ENCODE data around the gene OR2M4.
"Not testable (repeated sequence)": the region's sequence is repeated elsewhere in the genome, so short reads cannot be mapped to it uniquely, and the experiment has no call there.

The OR2M4 gene, protein sequence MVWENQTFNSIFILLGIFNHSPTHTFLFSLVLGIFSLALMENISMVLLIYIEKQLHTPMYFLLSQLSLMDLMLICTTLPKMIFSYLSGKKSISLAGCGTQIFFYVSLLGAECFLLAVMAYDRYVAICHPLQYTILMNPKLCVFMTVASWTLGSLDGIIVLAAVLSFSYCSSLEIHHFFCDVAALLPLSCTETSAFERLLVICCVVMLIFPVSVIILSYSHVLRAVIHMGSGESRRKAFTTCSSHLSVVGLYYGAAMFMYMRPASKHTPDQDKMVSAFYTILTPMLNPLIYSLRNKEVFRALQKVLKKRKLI

DNA sequence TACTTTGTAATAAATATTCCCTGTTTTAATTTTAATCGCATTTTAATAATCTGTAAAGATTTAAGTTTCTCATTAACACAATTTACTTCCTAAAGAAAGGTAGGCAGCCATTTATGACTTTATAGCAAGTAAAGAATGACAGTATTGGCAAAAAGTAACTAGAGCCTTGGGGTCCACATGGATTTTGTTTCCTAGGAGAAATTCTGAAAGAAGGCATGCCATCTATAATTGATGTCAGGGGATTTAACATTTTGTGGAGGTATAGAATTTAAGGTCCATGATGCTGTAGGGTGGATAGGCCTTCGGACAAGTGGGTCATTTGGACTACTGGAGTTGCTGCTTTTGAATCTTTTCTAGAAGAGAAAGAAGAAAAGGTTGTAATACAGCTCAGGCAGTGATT, at the start of gene OR2M4:
TSS of gene OR2M4 (plus strand) at position 301 of the 400 bp plus-strand sequence. CDS start 7,512 bp downstream, outside the sequence.
- DNase-seq (ENCODE audit: low spot score): no peak

DNA sequence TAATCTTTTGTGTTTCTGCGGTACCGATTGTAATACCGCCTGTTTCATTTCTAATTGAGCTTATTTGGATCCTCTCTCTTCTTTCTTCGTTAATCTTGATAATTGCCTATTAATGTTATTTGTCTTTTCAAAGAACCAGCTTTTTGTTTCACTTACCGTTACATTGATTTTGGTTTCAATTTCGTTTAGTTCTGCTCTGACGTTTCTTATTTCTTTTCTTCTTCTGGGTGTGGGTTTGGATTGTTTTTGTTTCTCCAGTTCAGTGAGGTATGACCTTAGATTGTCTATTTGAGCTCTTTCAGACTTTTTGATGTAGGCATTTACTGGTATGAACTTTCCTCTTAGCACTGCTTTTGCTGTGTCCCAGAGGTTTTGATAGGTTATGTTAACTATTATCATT, 47.2 kb upstream of the OR2M4 start:
- DNase-seq (ENCODE audit: low spot score): no peak

DNA sequence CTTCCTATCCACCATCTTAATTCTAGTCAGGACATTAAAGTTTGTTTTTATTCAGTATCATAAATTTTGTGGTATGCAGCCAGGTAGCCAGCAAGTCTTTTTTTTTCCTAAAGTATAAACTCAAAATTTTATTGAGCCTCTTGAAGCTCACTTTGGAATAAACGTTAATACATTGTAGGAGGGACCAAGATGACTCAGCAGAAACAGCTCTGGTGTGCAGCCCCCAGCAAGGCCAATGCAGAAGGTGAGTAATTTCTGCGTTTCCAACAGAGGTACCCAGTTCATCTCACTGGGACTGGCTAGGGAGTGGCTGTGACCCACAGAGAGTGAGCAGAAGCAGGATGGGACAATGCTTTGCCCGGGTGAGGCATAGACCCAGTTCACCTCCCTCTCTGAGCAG, 43.9 kb upstream of the OR2M4 start:
- DNase-seq (ENCODE audit: low spot score): no peak

DNA sequence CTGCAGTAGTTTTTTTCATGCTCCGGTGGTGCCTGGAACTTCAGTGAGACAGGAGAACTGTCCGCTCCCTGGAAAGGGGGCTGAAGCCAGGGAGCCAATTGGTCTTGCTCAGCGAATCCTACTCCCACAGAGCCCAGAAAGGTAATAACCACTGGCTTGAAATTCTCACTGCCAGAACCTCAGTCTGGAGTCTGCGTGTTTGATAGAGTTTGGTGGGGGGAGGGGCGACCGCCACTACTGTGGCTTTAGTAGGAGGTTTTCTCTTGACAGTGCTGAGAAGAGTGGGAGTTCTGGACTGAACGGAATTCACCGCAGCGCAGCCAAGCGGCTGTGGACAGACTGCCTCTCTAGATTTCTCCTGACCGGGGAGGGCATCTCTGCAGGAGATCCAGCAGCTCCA, 42.2 kb upstream of the OR2M4 start:
- no peak for DNase-seq (ENCODE audit: low spot score)

DNA sequence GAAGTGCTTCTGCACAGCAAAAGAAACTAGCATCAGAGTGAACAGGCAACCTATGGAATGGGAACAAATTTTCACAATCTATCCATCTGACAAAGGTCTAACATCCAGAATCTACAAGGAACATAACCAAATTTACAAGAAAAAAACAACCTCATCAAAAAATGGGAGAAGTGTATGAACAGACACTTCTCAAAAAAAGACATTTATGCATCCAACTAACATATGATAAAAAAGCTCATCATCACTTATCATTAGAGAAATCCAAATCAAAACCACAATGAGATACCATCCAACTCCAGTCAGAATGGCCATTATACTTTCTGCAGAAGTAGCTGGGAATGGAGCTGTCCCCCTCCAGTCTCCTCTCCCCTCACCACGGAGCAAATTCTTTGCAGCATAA, 37.1 kb upstream of the OR2M4 start:
- DNase-seq (ENCODE audit: low spot score): no peak

DNA sequence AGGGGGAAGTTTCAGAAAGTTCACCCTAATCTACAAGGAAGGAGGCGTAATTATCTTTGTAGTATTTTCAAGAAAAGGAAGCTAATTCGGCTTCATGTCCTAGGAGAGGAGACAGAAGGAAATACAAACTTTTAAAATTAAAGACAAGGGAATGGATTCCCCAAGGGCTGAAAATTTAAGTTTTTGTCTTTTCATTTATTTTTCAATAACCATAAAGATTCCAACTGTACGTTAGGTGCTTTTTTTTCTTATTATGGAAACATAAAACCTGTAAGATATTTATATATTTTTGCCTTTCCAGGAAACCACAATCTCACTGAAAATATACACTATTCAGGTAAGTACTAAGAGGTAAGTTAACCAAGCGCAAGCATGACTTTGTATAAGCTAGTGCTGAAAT, 34.3 kb upstream of the OR2M4 start, which contains the start of gene OR2M3:
TSS of gene OR2M3 (plus strand) at position 301 of the 400 bp plus-strand sequence. CDS start 5,803 bp downstream, outside the sequence.
- DNase-seq (ENCODE audit: low spot score): no peak

DNA sequence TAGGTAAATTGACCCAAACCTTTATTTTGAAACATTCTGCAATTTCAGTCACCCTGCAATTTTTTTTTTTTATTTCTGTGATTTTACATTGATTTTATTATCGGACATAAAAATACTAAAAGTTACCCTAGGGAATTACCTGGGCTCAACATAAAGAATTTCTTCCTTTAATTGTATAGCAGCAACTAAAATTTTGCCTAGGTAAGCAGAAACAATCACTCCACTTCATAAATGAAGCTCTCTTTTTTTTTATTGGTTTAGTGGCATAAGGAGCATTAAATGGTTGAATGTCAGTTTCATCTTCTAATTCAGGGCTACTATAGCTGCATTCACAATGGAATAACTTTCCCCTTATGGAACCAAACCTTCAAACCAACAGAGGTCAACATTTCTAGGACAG, 15.3 kb upstream of the OR2M4 start:
- no peak for DNase-seq (ENCODE audit: low spot score)

DNA sequence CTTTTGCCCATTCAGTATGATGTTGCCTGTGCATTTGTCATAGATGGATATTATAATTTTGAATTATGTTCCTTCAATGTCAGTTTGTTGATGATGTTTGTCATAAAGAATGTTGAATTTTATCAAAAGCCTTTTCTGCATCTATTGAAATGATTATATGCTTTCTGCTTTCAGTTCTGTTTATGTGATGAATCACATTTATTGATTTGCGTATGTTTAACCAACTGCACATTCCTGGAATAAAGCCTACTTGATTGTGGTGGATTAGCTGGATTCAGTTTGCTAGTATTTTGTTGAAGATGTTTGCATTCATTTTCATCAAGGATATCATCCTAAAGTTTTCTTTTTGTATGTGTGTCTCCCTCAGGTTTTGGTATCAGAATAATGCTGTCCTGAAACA, 5.7 kb upstream of the OR2M4 start:
- no peak for DNase-seq (ENCODE audit: low spot score)

DNA sequence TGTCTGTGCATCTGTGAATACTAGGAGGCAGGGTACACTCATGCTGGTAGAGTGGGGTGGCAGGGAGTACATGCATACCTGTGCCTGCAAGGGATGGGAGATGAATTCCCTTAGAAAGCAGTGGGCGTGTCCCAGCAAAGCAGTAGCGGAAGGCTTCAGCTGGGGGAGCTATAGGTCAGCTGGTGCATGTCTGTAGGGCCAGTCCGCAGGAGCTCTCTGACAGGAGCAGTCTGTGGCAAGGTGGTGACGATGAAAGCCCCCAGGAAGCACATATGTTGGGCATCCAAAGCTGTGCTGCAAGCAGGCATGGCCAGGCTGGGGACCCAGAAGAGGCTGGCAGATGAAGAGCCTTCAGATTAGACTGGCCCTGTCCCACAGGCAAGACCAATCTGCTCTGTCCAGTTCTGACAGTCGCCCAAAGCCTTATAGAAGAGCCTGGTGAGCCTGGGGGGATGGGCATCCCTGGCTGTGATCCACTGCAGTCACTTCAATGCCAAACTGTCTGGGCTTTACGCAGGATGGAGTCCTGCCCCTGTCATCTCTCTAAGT, 1.8 kb upstream of the OR2M4 start:
- DNase-seq (ENCODE audit: low spot score): no peak

DNA sequence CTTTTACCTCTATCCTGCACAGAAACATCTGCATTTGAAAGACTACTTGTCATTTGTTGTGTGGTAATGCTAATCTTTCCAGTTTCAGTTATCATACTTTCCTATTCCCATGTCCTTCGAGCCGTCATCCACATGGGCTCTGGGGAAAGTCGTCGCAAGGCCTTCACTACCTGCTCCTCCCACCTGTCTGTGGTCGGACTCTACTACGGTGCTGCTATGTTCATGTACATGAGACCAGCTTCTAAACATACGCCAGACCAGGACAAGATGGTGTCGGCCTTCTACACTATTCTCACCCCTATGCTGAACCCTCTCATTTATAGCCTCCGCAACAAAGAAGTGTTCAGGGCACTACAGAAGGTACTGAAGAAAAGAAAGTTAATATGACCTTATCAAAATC, 8.3 kb downstream of the OR2M4 start:
- no peak for DNase-seq (ENCODE audit: low spot score)

DNA sequence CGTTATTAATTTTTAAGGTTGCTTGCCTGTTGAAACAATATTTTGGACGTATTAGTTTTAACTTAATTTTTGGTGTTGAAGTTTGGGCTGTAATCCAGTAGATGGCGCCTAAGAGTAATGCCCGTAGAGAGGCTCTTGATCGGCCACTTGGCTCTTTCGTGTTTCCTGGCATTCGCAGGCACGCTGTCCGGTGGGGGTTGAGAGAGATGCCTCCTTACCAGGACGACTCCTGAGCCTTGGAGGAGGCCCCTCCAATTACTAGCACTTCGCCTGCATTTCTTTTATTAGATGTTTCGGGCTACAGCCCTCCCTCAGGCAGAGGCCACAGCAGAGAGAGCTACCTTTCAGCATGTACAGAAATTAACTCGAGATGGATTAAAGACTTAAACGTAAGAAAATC, 12.0 kb downstream of the OR2M4 start:
- no peak for DNase-seq (ENCODE audit: low spot score)

DNA sequence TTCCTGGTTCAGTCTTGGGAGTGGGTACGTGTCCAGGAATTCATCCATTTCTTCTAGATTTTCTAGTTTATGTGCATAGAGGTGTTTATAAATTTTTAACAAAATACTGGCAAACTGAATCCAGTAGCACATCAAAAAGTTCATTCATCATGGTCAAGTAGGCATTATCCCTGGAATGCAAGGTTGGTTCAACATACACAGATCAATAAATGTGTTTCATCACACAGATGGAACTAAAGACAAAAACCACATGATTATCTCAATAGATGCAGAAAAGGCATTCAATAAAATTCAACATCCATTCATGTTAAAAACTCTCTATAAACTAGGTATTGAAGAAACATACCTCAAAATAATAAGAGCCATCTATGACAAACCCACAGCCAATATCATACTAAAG, 28.1 kb downstream of the OR2M4 start:
- not testable (repeated sequence) for DNase-seq (ENCODE audit: low spot score)

DNA sequence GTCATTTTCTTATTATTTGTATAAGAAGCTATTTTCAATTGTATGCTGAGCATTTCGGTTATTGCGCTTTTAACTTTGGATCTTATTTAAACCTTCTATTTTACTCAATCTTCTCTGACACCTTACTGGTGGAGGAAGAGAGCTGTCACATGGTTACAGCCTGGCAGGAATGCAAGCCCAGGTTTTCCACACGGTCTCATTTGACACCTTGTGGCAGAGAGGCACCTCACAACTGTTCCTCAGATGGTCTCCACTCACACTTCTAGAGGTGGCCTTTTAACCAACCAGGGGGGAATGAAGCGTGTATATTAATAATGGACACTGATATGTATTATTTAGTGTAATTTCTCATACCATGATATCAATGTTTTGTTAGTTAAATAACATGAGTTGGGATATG, 37.0 kb downstream of the OR2M4 start:
- DNase-seq (ENCODE audit: low spot score): no peak

DNA sequence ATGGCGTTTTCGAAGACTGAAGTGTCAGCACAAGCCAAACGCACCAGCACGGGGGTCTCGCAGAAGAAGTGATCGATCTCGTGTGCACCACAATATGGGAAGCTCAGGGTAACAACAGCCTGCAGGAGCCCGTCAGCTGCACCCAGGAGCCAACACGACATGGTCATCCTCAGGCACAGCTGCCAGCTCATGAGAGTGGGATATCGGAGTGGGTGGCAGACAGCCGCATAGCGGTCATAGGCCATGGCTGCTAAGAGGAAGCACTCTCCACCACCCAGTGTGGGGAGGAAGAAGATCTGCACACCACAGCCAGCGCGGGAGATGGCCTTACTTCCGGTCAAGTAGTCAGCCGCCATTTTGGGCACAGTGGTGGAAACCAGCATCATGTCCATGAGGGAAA, 42.0 kb downstream of the OR2M4 start:
- not testable (repeated sequence) for DNase-seq (ENCODE audit: low spot score)

DNA sequence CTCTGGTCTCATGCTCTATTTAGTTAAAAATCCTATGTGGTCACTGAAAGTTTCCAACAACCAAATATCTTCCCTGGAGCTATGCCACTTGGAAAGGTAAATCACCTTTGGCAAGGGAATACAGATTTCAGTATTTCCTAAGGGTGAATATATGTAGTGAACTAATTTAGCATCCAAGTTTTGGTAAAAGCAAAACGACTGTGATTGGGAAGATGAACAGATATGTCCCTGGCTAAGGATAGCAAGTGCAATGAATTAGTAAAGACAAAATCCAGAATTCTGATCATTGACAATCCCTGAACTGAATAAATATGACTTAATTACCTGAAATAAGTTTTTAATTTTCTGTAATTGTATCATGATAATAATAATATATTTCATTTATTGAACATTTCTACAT, 46.7 kb downstream of the OR2M4 start, which contains the start of gene OR2T33:
TSS of gene OR2T33 (minus strand) at position 101 of the 400 bp plus-strand sequence. CDS start 4,162 bp downstream, outside the sequence.
- DNase-seq (ENCODE audit: low spot score): no peak

DNA sequence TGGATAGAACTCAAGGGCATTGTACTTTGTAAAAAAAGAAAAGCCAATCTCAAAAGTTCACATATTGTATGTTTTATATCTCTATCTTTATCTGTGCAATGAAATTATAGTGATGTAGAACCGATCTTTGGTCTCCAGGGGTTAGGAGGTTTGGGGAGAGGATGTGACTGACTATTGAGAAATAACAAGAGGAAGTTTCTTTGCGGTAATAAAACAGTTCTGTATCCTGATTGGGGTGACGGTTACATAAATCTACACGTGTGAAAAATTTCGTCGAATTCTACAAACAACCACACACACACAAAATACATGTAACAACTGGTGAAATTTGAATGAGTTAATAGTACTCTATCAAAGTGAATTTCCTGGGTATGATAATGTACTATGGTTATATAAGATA, 57.2 kb downstream of the OR2M4 start:
- DNase-seq (ENCODE audit: low spot score): no peak
